Stromal cell of bone marrow (primary cell): Measurements from ENCODE around the gene KRT7.
A peak's percentile ranks its signal among the peaks of the same experiment; 100 is the strongest.
"Not testable (repeated sequence)": the region's sequence is repeated elsewhere in the genome, so short reads cannot be mapped to it uniquely, and the experiment has no call there.

Experiments used
- DNase-seq: peaks from one replicate; pipeline ENCODE4 v3.0.0-alpha.2; 2012; ENCODE audit warnings: low read depth

KRT7 gene

GRCh38 chr12:52229836-52230343 lies 3.2 kb upstream of the KRT7 start:
- no peak for DNase-seq

GRCh38 chr12:52230364-52231281 lies 2.4 kb upstream of the KRT7 start:
- DNase-seq, result peak; percentile 47

GRCh38 chr12:52231305-52232202 lies 1.5 kb upstream of the KRT7 start:
- no peak for DNase-seq

- DNase-seq, result no peak
Observed at GRCh38 chr12:52232203-52232673, 805 bp upstream of the KRT7 start.

- no peak for DNase-seq
Observed at GRCh38 chr12:52233462-52234207, 592 bp downstream of the KRT7 start.

GRCh38 chr12:52234223-52234810 lies 1.3 kb downstream of the KRT7 start:
- DNase-seq, result no peak

GRCh38 chr12:52235001-52235764 lies 2.1 kb downstream of the KRT7 start:
- DNase-seq, result no peak

- DNase-seq, result no peak
Observed at GRCh38 chr12:52235822-52236361, 2.8 kb downstream of the KRT7 start.

GRCh38 chr12:52236386-52237050 lies 3.5 kb downstream of the KRT7 start:
- no peak for DNase-seq

- no peak for DNase-seq
Observed at GRCh38 chr12:52238207-52238840, 5.3 kb downstream of the KRT7 start.

- DNase-seq, result no peak
Observed at GRCh38 chr12:52238916-52239646, 6.0 kb downstream of the KRT7 start.

GRCh38 chr12:52239767-52240166 lies 6.7 kb downstream of the KRT7 start:
- no peak for DNase-seq

GRCh38 chr12:52240247-52240646 lies 7.2 kb downstream of the KRT7 start:
- DNase-seq, result not testable (repeated sequence)

- DNase-seq, result no peak
Observed at GRCh38 chr12:52241205-52241842, 8.3 kb downstream of the KRT7 start.

GRCh38 chr12:52242442-52243258 lies 9.6 kb downstream of the KRT7 start:
- DNase-seq, result no peak

GRCh38 chr12:52243259-52243855 lies 10.3 kb downstream of the KRT7 start:
- no peak for DNase-seq
